CD8-positive, alpha-beta memory T cell (primary cell): ENCODE data around the gene GBE1. TPM values are rescaled to one million over a fixed set of nuclear protein-coding genes. Genes with fewer than 3 reads are reported as not detected.
"Not testable (repeated sequence)": the region's sequence is repeated elsewhere in the genome, so short reads cannot be mapped to it uniquely, and the experiment has no call there.

Source experiments
- CTCF ChIA-PET: fragments of 350-600 bp; sonication (Branson Sonifier 250); formaldehyde crosslinking; loops from one replicate; lab custom pipeline; 2021; ENCODE audit warnings: antibody characterized with exemption; lab: Charles Lee
- POLR2A ChIA-PET: fragments of 350-600 bp; sonication (Branson Sonifier 250); formaldehyde crosslinking; loops from one replicate; lab custom pipeline; 2021; ENCODE audit warnings: antibody characterized with exemption; lab: Charles Lee
- DNase-seq, 5 donors: peaks; one replicate each; pipeline versions ENCODE4 v3.0.0 to v3.0.0-alpha.2; 2020 to 2022; ENCODE audit warnings: mixed read lengths in 1 of 5
- H3K27ac ChIP-seq: one replicate; pipeline ENCODE4 v1.7.0; 2013; ENCODE audit warnings: low read depth, mild to moderate bottlenecking, low read length, moderate library complexity
- H3K27me3 ChIP-seq: 2 replicates; pipeline ENCODE4 v1.7.0; 2013; ENCODE audit warnings: low read length, mild to moderate bottlenecking; ENCODE audit not compliant: insufficient read depth, poor library complexity, severe bottlenecking
- H3K36me3 ChIP-seq: 2 replicates; pipeline ENCODE4 v1.7.0; 2013; ENCODE audit warnings: mild to moderate bottlenecking, low read length, moderate library complexity; ENCODE audit not compliant: insufficient read depth
- H3K4me1 ChIP-seq: 2 replicates; pipeline ENCODE4 v1.7.0; 2013; ENCODE audit warnings: mild to moderate bottlenecking, low read length, moderate library complexity; ENCODE audit not compliant: insufficient read depth
- H3K4me3 ChIP-seq: 2 replicates; pipeline ENCODE4 v1.7.0; 2013; ENCODE audit warnings: mild to moderate bottlenecking, low read length
- H3K9me3 ChIP-seq: 2 replicates; pipeline ENCODE4 v1.7.0; 2013; ENCODE audit warnings: mild to moderate bottlenecking, low read length
- H3K27ac Mint-ChIP-seq, 8 donors: one replicate each; pipeline ENCODE4 v1.8.0; 2020 to 2021; ENCODE audit warnings: mixed read lengths in 8 of 8, mild to moderate bottlenecking in 6 of 8, inconsistent platforms in 3 of 8, moderate library complexity in 3 of 8
- H3K27me3 Mint-ChIP-seq, 2 donors: one replicate each; pipeline ENCODE4 v1.8.0; 2020 to 2021; ENCODE audit warnings: mixed read lengths in 2 of 2, mild to moderate bottlenecking in 1 of 2, moderate library complexity in 1 of 2
- H3K36me3 Mint-ChIP-seq, 3 donors: one replicate each; pipeline ENCODE4 v1.8.0; 2020 to 2021; ENCODE audit warnings: mixed read lengths in 3 of 3, inconsistent platforms in 1 of 3, mild to moderate bottlenecking in 1 of 3
- H3K4me1 Mint-ChIP-seq, 3 donors: one replicate each; pipeline ENCODE4 v1.8.0; 2020 to 2021; ENCODE audit warnings: mixed read lengths in 3 of 3, inconsistent platforms in 1 of 3, mild to moderate bottlenecking in 1 of 3
- H3K4me3 Mint-ChIP-seq, 7 donors: one replicate each; pipeline ENCODE4 v1.8.0; 2020 to 2021; ENCODE audit warnings: mixed read lengths in 7 of 7, mild to moderate bottlenecking in 6 of 7, moderate library complexity in 4 of 7, inconsistent platforms in 2 of 7
- H3K9me3 Mint-ChIP-seq, 5 donors: one replicate each; pipeline ENCODE4 v1.8.0; 2020 to 2022; ENCODE audit warnings: mixed read lengths in 5 of 5, mild to moderate bottlenecking in 3 of 5, moderate library complexity in 2 of 5, inconsistent platforms in 1 of 5
- polyA plus RNA-seq: library from polyadenylated mRNA; unstranded; fragments of 300-500 nt; fragmentation: Illumina TruSeq; gene quantifications from one replicate; pipeline ENCODE4 v1.2.3, GENCODE V29; 2021
- total RNA-seq, 2 experiments: library from RNA; stranded (reverse); gene quantifications; one replicate each; pipeline ENCODE4 v1.2.3, GENCODE V29; 2021

The GBE1 gene
- total and polyA plus RNA-seq, 3 experiments from 2014 or later, result 12.6 to 22.9 (median 22.5) TPM

GRCh38 chr3:81749265-81749664 lies 12.2 kb downstream of the GBE1 start:
- ChIA-PET CTCF (no interaction called here), POLR2A (no interaction called here)
- no peaks in the 10 kb centered on the region for H3K27me3 ChIP-seq
- H3K4me1 ChIP-seq, result no peaks in the 10 kb centered on the region
- no peaks in the 10 kb centered on the region for H3K36me3 ChIP-seq
- no peaks in the 10 kb centered on the region for H3K9me3 Mint-ChIP-seq
- H3K36me3 Mint-ChIP-seq, result peaks cover 2 to 8% (median 5%) of the 10 kb centered on the region in 3 donors
- peaks cover 0 to 2% (median 0%) of the 10 kb centered on the region in 3 donors for H3K4me1 Mint-ChIP-seq
- H3K27ac Mint-ChIP-seq, result no peak overlapping the region
- no peak overlapping the region for H3K4me3 ChIP-seq
- no peaks in the 10 kb centered on the region for H3K9me3 ChIP-seq
- no peak for DNase-seq
- H3K27ac ChIP-seq, result no peak overlapping the region
- no peak overlapping the region for H3K4me3 Mint-ChIP-seq
- no peaks in the 10 kb centered on the region for H3K27me3 Mint-ChIP-seq

DNA sequence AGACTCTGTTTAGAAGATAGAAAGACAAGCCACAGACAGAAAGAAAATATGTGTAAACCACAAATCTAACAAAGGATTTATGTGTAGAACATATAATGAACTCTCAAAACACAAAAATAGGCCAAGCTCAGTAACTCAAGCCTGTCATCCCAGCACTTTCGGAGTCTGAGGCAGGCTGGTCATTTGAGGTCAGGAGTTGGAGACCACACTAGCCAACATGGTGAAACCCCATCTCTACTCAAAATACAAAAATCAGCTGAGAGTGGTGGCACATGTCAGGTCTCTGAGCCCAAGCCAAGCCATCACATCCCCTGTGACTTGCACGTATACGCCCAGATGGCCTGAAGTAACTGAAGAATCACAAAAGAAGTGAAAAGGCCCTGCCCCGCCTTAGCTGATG lies 14.2 kb downstream of the GBE1 start:
- H3K27ac Mint-ChIP-seq, CTCF ChIA-PET, H3K27me3 Mint-ChIP-seq, DNase-seq, H3K4me1 ChIP-seq, H3K9me3 Mint-ChIP-seq, H3K4me3 Mint-ChIP-seq, H3K4me3 ChIP-seq, H3K27ac ChIP-seq, H3K4me1 Mint-ChIP-seq, POLR2A ChIA-PET, H3K27me3 ChIP-seq, H3K36me3 Mint-ChIP-seq, H3K9me3 ChIP-seq, H3K36me3 ChIP-seq: not testable (repeated sequence)

DNA sequence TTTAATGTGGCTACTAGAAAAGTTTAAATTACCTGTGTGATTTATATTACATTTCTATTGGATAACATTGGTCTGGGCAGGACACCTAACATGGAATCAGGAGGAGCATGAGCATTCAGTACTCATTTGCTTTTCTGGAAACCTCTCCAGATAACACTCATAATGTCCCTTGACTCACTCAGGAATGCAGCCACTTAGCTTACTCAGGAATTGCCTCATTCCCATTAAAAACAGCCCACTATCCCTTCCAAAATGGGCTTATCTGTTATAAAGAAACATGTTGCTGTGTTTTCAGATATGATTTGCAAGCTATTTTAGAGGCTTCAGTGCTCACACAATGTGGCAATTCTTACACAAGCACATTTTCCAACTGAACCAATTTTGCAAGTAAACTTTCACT lies 17.1 kb downstream of the GBE1 start:
- H3K4me3 Mint-ChIP-seq, result no peak overlapping the region
- Histone ChIP-seq H3K27me3 (no peaks in the 10 kb centered on the region), H3K36me3 (no peaks in the 10 kb centered on the region), H3K4me1 (no peaks in the 10 kb centered on the region), H3K27ac (no peak overlapping the region), H3K9me3 (no peaks in the 10 kb centered on the region), H3K4me3 (no peak overlapping the region)
- ChIA-PET CTCF (no interaction called here), POLR2A (no interaction called here)
- H3K9me3 Mint-ChIP-seq, result no peaks in the 10 kb centered on the region
- no peaks in the 10 kb centered on the region for H3K27me3 Mint-ChIP-seq
- H3K27ac Mint-ChIP-seq, result no peak overlapping the region
- DNase-seq, result no peak
- peaks cover 0 to 1% (median 0%) of the 10 kb centered on the region in 3 donors for H3K36me3 Mint-ChIP-seq
- no peaks in the 10 kb centered on the region for H3K4me1 Mint-ChIP-seq

DNA sequence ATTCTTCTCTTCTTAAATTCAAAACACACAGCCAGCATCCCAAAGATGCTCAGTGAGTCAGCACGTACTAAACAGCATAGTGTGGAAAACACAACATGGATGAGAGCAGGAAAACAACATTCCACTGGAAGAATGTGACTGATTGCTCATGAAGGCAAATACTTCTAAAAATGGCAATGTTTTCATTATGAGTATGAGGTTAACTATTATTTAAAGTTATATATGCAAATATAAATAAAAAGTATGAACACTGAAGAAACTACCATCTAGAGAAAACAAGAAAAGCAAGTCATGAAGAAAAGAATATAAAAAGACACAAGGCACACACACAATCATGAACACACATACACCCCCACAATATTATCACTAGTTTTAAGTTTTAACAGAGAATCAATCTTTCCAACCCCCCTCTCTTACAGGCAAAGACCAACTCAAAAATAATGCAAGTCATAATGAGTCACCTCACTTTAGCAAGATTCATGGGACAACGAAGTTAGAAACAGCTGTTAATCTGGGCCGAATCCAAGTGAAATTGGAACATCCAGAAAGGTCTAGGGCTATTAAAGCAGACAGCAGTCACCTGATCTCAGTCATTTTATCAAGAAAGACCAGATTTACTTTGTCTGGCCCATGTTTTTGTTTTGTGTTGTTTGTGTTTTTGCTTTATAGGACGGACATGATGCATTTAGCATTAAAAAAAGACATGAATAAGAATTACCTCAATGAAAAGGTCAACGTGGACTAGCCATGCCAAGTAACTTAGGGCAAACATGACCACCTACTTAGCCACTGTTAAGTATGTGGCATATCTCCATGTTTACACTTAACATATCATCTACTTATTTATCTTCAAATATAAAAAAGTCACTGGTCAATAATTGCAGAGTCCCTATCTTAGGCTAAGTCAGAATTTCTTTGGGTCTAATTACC lies 18.1 kb downstream of the GBE1 start:
- no peak for DNase-seq
- H3K36me3 ChIP-seq, result no peaks in the 10 kb centered on the region
- Mint-ChIP-seq H3K27me3 (no peaks in the 10 kb centered on the region), H3K27ac (no peak overlapping the region), H3K36me3 (peaks cover 0 to 8% (median 4%) of the 10 kb centered on the region in 3 donors), H3K9me3 (peaks cover 0 to 2% (median 0%) of the 10 kb centered on the region in 5 donors), H3K4me1 (no peaks in the 10 kb centered on the region), H3K4me3 (no peak overlapping the region)
- no peaks in the 10 kb centered on the region for H3K27me3 ChIP-seq
- H3K9me3 ChIP-seq, result no peaks in the 10 kb centered on the region
- H3K4me1 ChIP-seq, result no peaks in the 10 kb centered on the region
- ChIA-PET POLR2A (no interaction called here), CTCF (no interaction called here)
- H3K27ac ChIP-seq, result no peak overlapping the region
- no peak overlapping the region for H3K4me3 ChIP-seq

- no peaks in the 10 kb centered on the region for H3K4me1 Mint-ChIP-seq
- H3K4me1 ChIP-seq, result no peaks in the 10 kb centered on the region
- no peak overlapping the region for H3K27ac ChIP-seq
- no peak overlapping the region for H3K4me3 Mint-ChIP-seq
- DNase-seq, result no peak
- H3K27me3 Mint-ChIP-seq, result no peaks in the 10 kb centered on the region
- no peak overlapping the region for H3K4me3 ChIP-seq
- POLR2A ChIA-PET, result no interaction called here
- H3K36me3 Mint-ChIP-seq, result peaks cover 0 to 11% (median 4%) of the 10 kb centered on the region in 3 donors
- H3K9me3 ChIP-seq, result no peaks in the 10 kb centered on the region
- H3K27ac Mint-ChIP-seq, result no peak overlapping the region
- no peaks in the 10 kb centered on the region for H3K27me3 ChIP-seq
- H3K36me3 ChIP-seq, result no peaks in the 10 kb centered on the region
- H3K9me3 Mint-ChIP-seq, result peaks cover 0 to 2% (median 0%) of the 10 kb centered on the region in 5 donors
- CTCF ChIA-PET, result no interaction called here
These were observed 18.9 kb downstream of the GBE1 start for GRCh38 chr3:81742581-81742980.

DNA sequence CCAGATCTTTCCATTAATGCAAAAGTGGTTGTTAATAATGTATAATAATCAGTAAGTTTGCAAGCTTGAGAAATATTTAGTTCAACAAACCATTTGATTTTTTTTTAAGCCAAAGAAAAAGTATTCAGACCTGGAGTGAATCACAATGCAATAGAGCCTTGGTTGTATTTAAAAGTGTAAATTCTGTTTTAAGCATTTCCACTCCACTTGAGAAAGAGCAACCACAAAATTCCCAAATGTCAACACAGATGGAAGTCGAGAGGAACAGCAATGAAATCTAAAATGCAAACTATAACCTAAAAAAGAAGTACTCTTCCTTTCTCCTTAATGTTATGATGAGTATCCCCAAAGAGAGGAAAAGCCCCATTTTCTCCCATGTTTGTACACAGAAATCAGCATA lies 20.2 kb downstream of the GBE1 start:
- Histone ChIP-seq H3K27me3 (no peaks in the 10 kb centered on the region), H3K4me3 (no peak overlapping the region), H3K4me1 (no peaks in the 10 kb centered on the region), H3K27ac (no peak overlapping the region), H3K9me3 (no peaks in the 10 kb centered on the region), H3K36me3 (no peaks in the 10 kb centered on the region)
- no peak for DNase-seq
- Mint-ChIP-seq H3K4me1 (no peaks in the 10 kb centered on the region), H3K4me3 (no peak overlapping the region), H3K36me3 (peaks cover 0 to 11% (median 3%) of the 10 kb centered on the region in 3 donors), H3K27me3 (no peaks in the 10 kb centered on the region), H3K9me3 (peaks cover 0 to 2% (median 0%) of the 10 kb centered on the region in 5 donors), H3K27ac (no peak overlapping the region)
- ChIA-PET CTCF (no interaction called here), POLR2A (no interaction called here)

DNA sequence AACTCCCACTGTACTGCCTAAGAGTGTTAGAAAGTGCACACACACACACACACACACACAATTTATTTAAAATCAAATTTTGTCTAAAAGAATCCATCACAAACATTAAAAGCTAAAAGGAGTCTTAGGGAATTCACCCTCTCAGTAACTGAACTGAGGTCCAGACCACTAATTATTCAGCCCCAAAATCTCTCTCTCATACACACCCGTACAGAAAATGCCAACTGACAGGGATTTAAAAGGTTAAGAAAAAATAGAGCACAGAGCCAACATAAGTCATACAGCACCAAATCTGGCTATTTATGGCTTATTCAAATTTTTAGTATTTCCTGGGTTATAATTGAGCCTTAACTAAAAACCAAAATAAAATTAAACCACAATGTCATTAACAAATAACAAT lies 20.7 kb downstream of the GBE1 start:
- ChIA-PET POLR2A (no interaction called here), CTCF (no interaction called here)
- peaks cover 0 to 2% (median 0%) of the 10 kb centered on the region in 5 donors for H3K9me3 Mint-ChIP-seq
- no peaks in the 10 kb centered on the region for H3K27me3 ChIP-seq
- no peak overlapping the region for H3K4me3 Mint-ChIP-seq
- no peak for DNase-seq
- H3K4me1 Mint-ChIP-seq, result no peaks in the 10 kb centered on the region
- H3K36me3 Mint-ChIP-seq, result peaks cover 0 to 11% (median 3%) of the 10 kb centered on the region in 3 donors
- no peaks in the 10 kb centered on the region for H3K4me1 ChIP-seq
- no peak overlapping the region for H3K4me3 ChIP-seq
- H3K27me3 Mint-ChIP-seq, result no peaks in the 10 kb centered on the region
- H3K27ac Mint-ChIP-seq, result no peak overlapping the region
- H3K36me3 ChIP-seq, result no peaks in the 10 kb centered on the region
- no peaks in the 10 kb centered on the region for H3K9me3 ChIP-seq
- no peak overlapping the region for H3K27ac ChIP-seq

DNA sequence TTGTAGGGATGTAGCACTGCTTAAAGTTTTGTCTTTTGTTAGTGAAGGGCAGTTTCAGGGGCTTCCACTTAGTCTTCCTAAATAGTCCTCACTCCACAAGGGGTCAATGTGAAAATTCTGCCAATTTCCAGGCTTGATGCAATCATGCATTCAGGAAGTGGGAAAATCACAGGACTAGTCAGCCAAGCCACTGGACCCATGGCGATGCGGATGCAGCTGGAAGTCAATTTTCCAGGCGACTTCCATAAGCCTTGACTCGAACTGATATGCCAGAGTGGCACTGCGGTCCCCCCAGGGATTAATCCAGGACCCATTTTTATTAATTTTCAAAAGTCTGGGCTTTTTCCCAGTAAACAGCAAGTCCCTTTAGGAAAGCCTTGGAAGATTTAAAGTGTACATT lies 26.1 kb downstream of the GBE1 start:
- peaks cover 0 to 2% (median 0%) of the 10 kb centered on the region in 5 donors for H3K9me3 Mint-ChIP-seq
- H3K4me3 Mint-ChIP-seq, result no peak overlapping the region
- H3K27me3 ChIP-seq, result no peaks in the 10 kb centered on the region
- no peak overlapping the region for H3K27ac Mint-ChIP-seq
- H3K36me3 ChIP-seq, result no peaks in the 10 kb centered on the region
- no peak overlapping the region for H3K4me3 ChIP-seq
- H3K4me1 ChIP-seq, result no peaks in the 10 kb centered on the region
- no peak for DNase-seq
- ChIA-PET CTCF (no interaction called here), POLR2A (no interaction called here)
- H3K27me3 Mint-ChIP-seq, result no peaks in the 10 kb centered on the region
- H3K4me1 Mint-ChIP-seq, result peaks cover 3 to 11% (median 8%) of the 10 kb centered on the region in 3 donors
- no peak overlapping the region for H3K27ac ChIP-seq
- H3K36me3 Mint-ChIP-seq, result peaks cover 2 to 14% (median 3%) of the 10 kb centered on the region in 3 donors
- no peaks in the 10 kb centered on the region for H3K9me3 ChIP-seq
